Osteocyte (in vitro differentiated cells): ENCODE data around the gene DNLZ. TPM values are rescaled to one million over a fixed set of nuclear protein-coding genes. Genes with fewer than 3 reads are reported as not detected.

ENCODE experiments used
- DNase-seq: peaks from one replicate; pipeline ENCODE4 v3.0.0; 2021; ENCODE audit warnings: mixed read lengths; ENCODE audit not compliant: unreplicated experiment; ENCODE audit errors: extremely low spot score
- H3K27ac Mint-ChIP-seq: one replicate; pipeline ENCODE4 v1.8.0; 2021; ENCODE audit warnings: mild to moderate bottlenecking, mixed read lengths; ENCODE audit not compliant: unreplicated experiment
- H3K27me3 Mint-ChIP-seq: one replicate; pipeline ENCODE4 v1.8.0; 2021; ENCODE audit warnings: mixed read lengths; ENCODE audit not compliant: unreplicated experiment
- H3K36me3 Mint-ChIP-seq: one replicate; pipeline ENCODE4 v1.8.0; 2021; ENCODE audit warnings: mixed read lengths; ENCODE audit not compliant: unreplicated experiment
- H3K4me1 Mint-ChIP-seq: one replicate; pipeline ENCODE4 v1.8.0; 2021; ENCODE audit warnings: mixed read lengths; ENCODE audit not compliant: unreplicated experiment
- H3K4me3 Mint-ChIP-seq: one replicate; pipeline ENCODE4 v1.8.0; 2021; ENCODE audit warnings: mild to moderate bottlenecking, moderate library complexity, mixed read lengths; ENCODE audit not compliant: unreplicated experiment
- H3K9me3 Mint-ChIP-seq: one replicate; pipeline ENCODE4 v1.8.0; 2021; ENCODE audit warnings: mixed read lengths; ENCODE audit not compliant: unreplicated experiment
- total RNA-seq: library from RNA; stranded (reverse); gene quantifications from 2 replicates; pipeline ENCODE4 v1.2.1, GENCODE V29; 2021
- TF ChIP-seq, protein P1 (sequence below): fragments of 200-600 bp; sonication (generic); IDR thresholded peaks from 2 replicates; pipeline ENCODE4 v1.5.0; 2021; ENCODE audit warnings: antibody characterized with exemption, mild to moderate bottlenecking, moderate library complexity

DNLZ gene
- total RNA-seq, 1 donor from 2014 or later, result 17.6 TPM

- no peaks in the 10 kb centered on the region for H3K27me3 Mint-ChIP-seq
- peaks cover 11% of the 10 kb centered on the region for H3K9me3 Mint-ChIP-seq
- peaks cover 2% of the 10 kb centered on the region for H3K36me3 Mint-ChIP-seq
- DNase-seq, result no peak
- TF ChIP-seq, protein P1, sequence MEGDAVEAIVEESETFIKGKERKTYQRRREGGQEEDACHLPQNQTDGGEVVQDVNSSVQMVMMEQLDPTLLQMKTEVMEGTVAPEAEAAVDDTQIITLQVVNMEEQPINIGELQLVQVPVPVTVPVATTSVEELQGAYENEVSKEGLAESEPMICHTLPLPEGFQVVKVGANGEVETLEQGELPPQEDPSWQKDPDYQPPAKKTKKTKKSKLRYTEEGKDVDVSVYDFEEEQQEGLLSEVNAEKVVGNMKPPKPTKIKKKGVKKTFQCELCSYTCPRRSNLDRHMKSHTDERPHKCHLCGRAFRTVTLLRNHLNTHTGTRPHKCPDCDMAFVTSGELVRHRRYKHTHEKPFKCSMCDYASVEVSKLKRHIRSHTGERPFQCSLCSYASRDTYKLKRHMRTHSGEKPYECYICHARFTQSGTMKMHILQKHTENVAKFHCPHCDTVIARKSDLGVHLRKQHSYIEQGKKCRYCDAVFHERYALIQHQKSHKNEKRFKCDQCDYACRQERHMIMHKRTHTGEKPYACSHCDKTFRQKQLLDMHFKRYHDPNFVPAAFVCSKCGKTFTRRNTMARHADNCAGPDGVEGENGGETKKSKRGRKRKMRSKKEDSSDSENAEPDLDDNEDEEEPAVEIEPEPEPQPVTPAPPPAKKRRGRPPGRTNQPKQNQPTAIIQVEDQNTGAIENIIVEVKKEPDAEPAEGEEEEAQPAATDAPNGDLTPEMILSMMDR, result no peak
- H3K4me3 Mint-ChIP-seq, result no peak overlapping the region
- H3K27ac Mint-ChIP-seq, result no peak overlapping the region
- no peaks in the 10 kb centered on the region for H3K4me1 Mint-ChIP-seq
Observed at GRCh38 chr9:136312009-136312375, 51.6 kb downstream of the DNLZ start.

GRCh38 chr9:136311051-136312008 lies 52.2 kb downstream of the DNLZ start:
- DNase-seq, result no peak
- Mint-ChIP-seq H3K36me3 (peaks cover 2% of the 10 kb centered on the region), H3K27me3 (peaks cover under 1% of the 10 kb centered on the region), H3K4me1 (no peaks in the 10 kb centered on the region), H3K27ac (no peak overlapping the region), H3K4me3 (no peak overlapping the region), H3K9me3 (peaks cover 11% of the 10 kb centered on the region)
- TF ChIP-seq, protein P1, result no peak

DNA sequence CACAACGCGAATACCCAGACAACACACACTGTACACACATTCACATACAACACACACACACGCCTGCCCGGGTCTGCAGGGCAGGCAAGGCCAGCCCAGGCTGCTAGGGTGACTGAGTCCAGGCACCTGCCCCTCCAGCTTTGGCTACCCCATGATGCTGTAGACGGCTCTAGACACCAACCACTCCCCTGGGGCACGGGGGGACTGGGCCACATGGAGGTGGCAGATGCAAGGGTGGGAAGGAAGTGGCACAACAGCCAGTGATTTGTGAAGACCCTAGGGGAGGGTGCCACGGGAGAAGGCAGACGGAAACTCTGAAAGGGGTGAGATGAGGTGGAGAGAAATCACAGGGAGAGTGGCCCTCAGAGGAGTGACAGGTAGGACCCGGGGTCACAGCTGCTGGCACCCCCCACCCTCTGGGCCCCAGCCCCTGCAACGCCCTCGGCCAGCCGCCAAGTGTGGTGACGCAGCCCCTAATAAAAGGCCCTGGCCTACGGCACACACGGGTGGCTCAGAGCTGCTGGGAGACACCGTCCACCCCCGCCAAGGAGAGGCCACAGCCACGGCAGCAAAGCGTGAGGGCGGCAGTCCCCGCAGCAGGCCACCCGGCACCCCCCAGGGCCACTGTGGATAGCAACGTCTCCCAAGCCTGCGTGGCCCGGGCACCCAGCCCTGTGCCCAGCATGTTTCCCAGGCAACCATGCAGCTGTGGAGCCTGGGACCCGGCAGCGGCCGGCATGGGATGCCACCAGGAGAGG lies 53.1 kb downstream of the DNLZ start:
- no peak for DNase-seq
- peaks cover 2% of the 10 kb centered on the region for H3K36me3 Mint-ChIP-seq
- H3K27ac Mint-ChIP-seq, result no peak overlapping the region
- peaks cover 3% of the 10 kb centered on the region for H3K27me3 Mint-ChIP-seq
- TF ChIP-seq, protein P1, result no peak
- no peak overlapping the region for H3K4me3 Mint-ChIP-seq
- H3K4me1 Mint-ChIP-seq, result no peaks in the 10 kb centered on the region
- H3K9me3 Mint-ChIP-seq, result peaks cover 11% of the 10 kb centered on the region

DNA sequence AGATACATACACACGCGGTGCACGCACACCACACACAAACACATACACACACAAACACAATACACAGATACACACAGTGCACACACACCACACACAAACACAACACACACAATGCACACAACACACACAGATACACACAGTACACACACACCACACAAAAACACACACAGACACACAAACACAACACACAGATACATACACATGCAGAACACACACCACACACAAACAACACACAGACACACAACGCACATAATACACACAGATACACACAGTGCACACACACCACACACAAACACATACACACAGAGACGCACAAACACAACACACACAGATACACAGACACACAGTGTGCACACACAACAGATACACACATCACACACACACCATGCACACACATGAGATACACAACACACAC lies 53.7 kb downstream of the DNLZ start:
- no peak for DNase-seq
- TF ChIP-seq, protein P1, result no peak
- Mint-ChIP-seq H3K4me3 (no peak overlapping the region), H3K36me3 (no peaks in the 10 kb centered on the region), H3K27me3 (peaks cover 5% of the 10 kb centered on the region), H3K27ac (no peak overlapping the region), H3K9me3 (peaks cover 5% of the 10 kb centered on the region), H3K4me1 (no peaks in the 10 kb centered on the region)

Other genes with a start within 250 kb of the DNLZ start
- gene TMEM250, start 244.9 kb downstream of the DNLZ start, total RNA-seq, result 34.0 and 38.2 TPM in 2 replicates
- gene LHX3, start 158.6 kb downstream of the DNLZ start, total RNA-seq, result not detected in 2 replicates
- gene QSOX2, start 117.9 kb downstream of the DNLZ start, total RNA-seq, result 15.5 and 17.1 TPM in 2 replicates
- gene CCDC187, start 59.6 kb downstream of the DNLZ start, total RNA-seq, result not detected in 2 replicates
- gene GPSM1, start 36.2 kb downstream of the DNLZ start, total RNA-seq, result 32.5 and 37.1 TPM in 2 replicates
- 0.89 and 0.94 TPM in 2 replicates for gene CARD9, start 9.9 kb upstream of the DNLZ start, total RNA-seq
- gene SNAPC4, start 36.4 kb upstream of the DNLZ start, total RNA-seq, result 8.9 and 9.9 TPM in 2 replicates
- 54.8 and 57.9 TPM in 2 replicates for gene ENTR1, start 46.9 kb upstream of the DNLZ start, total RNA-seq
- 51.9 and 52.8 TPM in 2 replicates for gene PMPCA, start 46.9 kb upstream of the DNLZ start, total RNA-seq
- gene INPP5E, start 76.1 kb upstream of the DNLZ start, total RNA-seq, result 16.0 and 16.7 TPM in 2 replicates
- gene SEC16A, start 119.3 kb upstream of the DNLZ start, total RNA-seq, result 85.0 and 88.5 TPM in 2 replicates
- 44.9 and 53.6 TPM in 2 replicates for gene NOTCH1, start 182.3 kb upstream of the DNLZ start, total RNA-seq